Measurements from ENCODE around the gene DNLZ. TPM values are rescaled to one million over a fixed set of nuclear protein-coding genes. Genes with fewer than 3 reads are reported as not detected.

DNLZ gene
- total and polyA plus RNA-seq, 10 of the 15 experiments (the other 5 are each of a cell fraction or from before 2014, with no cell fraction given), result 0.66 to 29.7 (median 14.7) TPM; not detected in 1

DNA sequence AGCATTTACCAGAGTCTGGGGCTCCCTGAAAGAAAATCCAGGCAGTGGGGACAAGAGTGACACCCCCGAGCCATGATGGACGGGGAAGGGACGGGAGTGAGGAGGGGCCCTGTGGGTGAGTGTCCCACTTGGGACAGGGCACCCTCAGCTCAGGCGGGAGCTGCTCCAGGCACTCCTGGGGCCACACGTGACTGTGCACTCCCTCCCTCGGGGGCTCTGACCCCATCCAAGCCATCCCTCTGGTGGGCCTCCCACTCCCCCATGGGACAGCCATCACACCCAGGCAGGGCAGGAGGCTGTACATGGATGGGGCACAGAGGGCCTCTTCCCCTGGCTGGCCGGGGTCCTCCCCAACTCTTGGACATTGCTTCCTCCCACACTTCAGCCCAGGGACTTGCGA, 12.9 kb upstream of the DNLZ start:
- ChIA-PET CTCF (no interaction called here), SMC1A (ENCODE audit: uncharacterized antibody, unreplicated experiment) (no interaction called here), RAD21 (ENCODE audit: unreplicated experiment) (no interaction called here), POLR2A (no interaction called here)
- FAIRE-seq (no peak), ATAC-seq (no peak), DNase-seq (ENCODE audit: low read depth, low spot score) (no peak)
- no peak for TF ChIP-seq CREM (IDR thresholded peaks at IDR 0.05; ENCODE audit: low read depth)
- no peak for TF ChIP-seq EGR1 (IDR thresholded peaks at IDR 0.05; ENCODE audit: borderline replicate concordance in 1 of 2, low read depth in 2 of 2, low read length in 2 of 2)
- no peak for TF ChIP-seq BRCA1 (IDR thresholded peaks at IDR 0.05; ENCODE audit: low read depth, low read length)
- TF ChIP-seq BCL11A (IDR thresholded peaks at IDR 0.05; ENCODE audit: low read depth, low read length), result no peak
- no peak for TF ChIP-seq KDM1A (IDR thresholded peaks at IDR 0.05; ENCODE audit: borderline replicate concordance)
- no peak for TF ChIP-seq ATF3 (IDR thresholded peaks at IDR 0.05; ENCODE audit: borderline replicate concordance, extremely low read depth, low read depth, low read length)
- no peak for TF ChIP-seq ZSCAN29 (IDR thresholded peaks at IDR 0.05)
- TF ChIP-seq, protein P1, sequence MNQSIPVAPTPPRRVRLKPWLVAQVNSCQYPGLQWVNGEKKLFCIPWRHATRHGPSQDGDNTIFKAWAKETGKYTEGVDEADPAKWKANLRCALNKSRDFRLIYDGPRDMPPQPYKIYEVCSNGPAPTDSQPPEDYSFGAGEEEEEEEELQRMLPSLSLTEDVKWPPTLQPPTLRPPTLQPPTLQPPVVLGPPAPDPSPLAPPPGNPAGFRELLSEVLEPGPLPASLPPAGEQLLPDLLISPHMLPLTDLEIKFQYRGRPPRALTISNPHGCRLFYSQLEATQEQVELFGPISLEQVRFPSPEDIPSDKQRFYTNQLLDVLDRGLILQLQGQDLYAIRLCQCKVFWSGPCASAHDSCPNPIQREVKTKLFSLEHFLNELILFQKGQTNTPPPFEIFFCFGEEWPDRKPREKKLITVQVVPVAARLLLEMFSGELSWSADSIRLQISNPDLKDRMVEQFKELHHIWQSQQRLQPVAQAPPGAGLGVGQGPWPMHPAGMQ (IDR thresholded peaks at IDR 0.05; ENCODE audit: borderline replicate concordance), result no peak
- no peak for TF ChIP-seq TAF1 (IDR thresholded peaks at IDR 0.05; ENCODE audit: borderline replicate concordance, low read depth, low read length)
- no peak for TF ChIP-seq PRDM15 (CRISPR knock-in tag; IDR thresholded peaks at IDR 0.05)
- TF ChIP-seq POLR2A (IDR thresholded peaks at IDR 0.05; ENCODE audit: low read depth, low read length), result peak; percentile 55
- no peak for TF ChIP-seq CHD2 (IDR thresholded peaks at IDR 0.05; ENCODE audit: borderline replicate concordance, low read depth, low read length)
- TF ChIP-seq STAT1 (conservative IDR thresholded peaks at IDR 0.05), result no peak
- 0 out of 2 replicates have a peak, but pooled peaks have one; percentile 26 for TF ChIP-seq POLR2AphosphoS2 (IDR thresholded peaks at IDR 0.05; ENCODE audit: low read depth, low read length)
- no peak overlapping the region for H3K4me2 ChIP-seq (ENCODE audit: control insufficient read depth, insufficient read depth)
- in situ Hi-C loops (cut with MboI), result no loop called here
- intact Hi-C loops (cut with micrococcal nuclease; ENCODE audit: unreplicated experiment), result no loop called here
- no peaks in the 10 kb centered on the region for H4K20me1 ChIP-seq (ENCODE audit: control insufficient read depth, insufficient read depth)
- H3K27ac ChIP-seq (ENCODE audit: control insufficient read depth, insufficient read depth), result no peak overlapping the region
- H3K27me3 ChIP-seq (replicated peaks in 1 of 2; ENCODE audit: control insufficient read depth in 2 of 2, insufficient read depth in 2 of 2, low read length in 1 of 2), result no peaks in the 10 kb centered on the region
- no peaks in the 10 kb centered on the region for H3K79me2 ChIP-seq (ENCODE audit: control insufficient read depth, insufficient read depth, low read length)
- H3K9me3 ChIP-seq (replicated peaks; ENCODE audit: control insufficient read depth, insufficient read depth, low read length), result no peaks in the 10 kb centered on the region
- peaks cover 0 to 17% of the 10 kb centered on the region in 2 experiments; a peak in 3 of 4 replicates for H3K36me3 ChIP-seq (ENCODE audit: control insufficient read depth in 2 of 2, insufficient read depth in 2 of 2, low read length in 1 of 2)
- H2AFZ ChIP-seq (ENCODE audit: control insufficient read depth, low read depth, low read length), result no peak overlapping the region
- H3K9ac ChIP-seq (ENCODE audit: control insufficient read depth, insufficient read depth, low read length), result no peak overlapping the region
- 0 out of 2 replicates have a peak, but pooled peaks cover 4% of the 10 kb centered on the region for H3K4me1 ChIP-seq (ENCODE audit: control insufficient read depth, insufficient read depth, low read length)
- BruUV-seq (replicated peaks), result no TSS peak
- 61% methylated on average over 8 of the region's 8 CpGs for WGBS (ENCODE audit: insufficient coverage, insufficient replicate concordance, low lambda C conversion rate, missing lambda C conversion rate)
- no peak overlapping the region for H3K4me3 ChIP-seq

Data from GM12878 (cell line).